Stimulated activated naive CD8-positive, alpha-beta T cell treated with anti-CD3 and anti-CD28 coated beads, Interleukin-15, Interleukin-2, amounts not matched to agents 100 ng/mL and 50 ng/mL, for 24 hours (primary cell): ENCODE results near the gene CELF4.
A peak's percentile ranks its signal among the peaks of the same experiment; 100 is the strongest.

Experiments used
- H3K27ac Mint-ChIP-seq: one replicate; pipeline ENCODE4 v1.8.0; 2021; ENCODE audit warnings: mild to moderate bottlenecking, mixed read lengths
- H3K27me3 Mint-ChIP-seq: one replicate; pipeline ENCODE4 v1.8.0; 2021; ENCODE audit warnings: mixed read lengths
- H3K36me3 Mint-ChIP-seq: one replicate; pipeline ENCODE4 v1.8.0; 2021; ENCODE audit warnings: low read depth, mixed read lengths
- H3K4me1 Mint-ChIP-seq: one replicate; pipeline ENCODE4 v1.8.0; 2021; ENCODE audit warnings: low read depth, mixed read lengths
- H3K4me3 Mint-ChIP-seq: one replicate; pipeline ENCODE4 v1.8.0; 2021; ENCODE audit warnings: mild to moderate bottlenecking, mixed read lengths
- H3K9me3 Mint-ChIP-seq: one replicate; pipeline ENCODE4 v1.8.0; 2021; ENCODE audit warnings: mixed read lengths

The CELF4 gene

DNA sequence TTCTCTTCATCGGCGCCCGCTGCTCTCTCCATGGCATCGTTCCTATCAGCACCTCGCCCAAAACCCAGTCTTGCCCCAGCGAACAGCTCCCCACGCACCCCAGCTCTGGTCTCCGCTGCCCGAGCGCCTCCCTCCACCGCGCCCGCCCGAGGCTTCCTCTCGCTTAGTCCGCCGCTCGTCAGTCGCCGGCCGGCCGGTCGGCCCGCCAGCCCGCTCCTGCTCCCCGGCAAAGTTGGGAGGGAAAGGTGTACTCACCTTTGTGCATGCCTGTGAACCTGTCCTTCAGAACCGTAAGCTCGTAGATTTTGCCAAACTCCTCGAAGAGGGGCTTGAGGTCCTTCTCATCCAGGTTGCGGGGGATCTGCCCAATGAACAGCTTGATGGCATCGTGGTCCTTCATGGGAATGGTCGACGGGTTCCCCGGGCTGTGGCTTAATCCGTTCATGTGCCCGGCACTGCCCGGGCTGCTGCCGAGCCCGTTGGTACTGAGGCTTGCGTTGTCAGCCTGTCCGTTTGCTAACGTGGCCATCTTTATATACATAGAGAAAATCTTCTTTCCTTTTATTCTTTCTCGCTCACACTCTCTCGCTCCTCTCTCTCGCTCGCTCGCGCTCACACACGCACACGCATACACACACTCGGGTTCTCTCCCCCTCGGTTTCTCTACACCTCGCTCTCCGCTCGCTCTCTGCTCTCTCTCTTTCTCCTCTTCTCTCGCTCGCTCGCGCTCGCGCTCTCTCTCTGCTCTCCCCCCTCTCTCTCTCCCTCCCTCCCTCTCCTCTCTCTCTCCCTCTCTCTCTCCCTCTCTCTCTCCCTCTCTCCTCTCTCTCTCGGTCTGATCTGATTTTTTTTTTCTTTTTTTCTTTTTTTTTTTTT is at the start of gene CELF4:
TSS of gene CELF4 (minus strand) at position 698 of the 876 bp plus-strand sequence.
- peaks cover 12% of the 10 kb centered on the region for H3K4me1 Mint-ChIP-seq
- H3K27me3 Mint-ChIP-seq = peaks cover 68% of the 10 kb centered on the region
- no peaks in the 10 kb centered on the region for H3K9me3 Mint-ChIP-seq
- H3K27ac Mint-ChIP-seq = no peak within 1 kb of the TSS
- peak within 1 kb of the TSS; percentile 51 for H3K4me3 Mint-ChIP-seq
- H3K36me3 Mint-ChIP-seq = no peaks in the 10 kb centered on the region

DNA sequence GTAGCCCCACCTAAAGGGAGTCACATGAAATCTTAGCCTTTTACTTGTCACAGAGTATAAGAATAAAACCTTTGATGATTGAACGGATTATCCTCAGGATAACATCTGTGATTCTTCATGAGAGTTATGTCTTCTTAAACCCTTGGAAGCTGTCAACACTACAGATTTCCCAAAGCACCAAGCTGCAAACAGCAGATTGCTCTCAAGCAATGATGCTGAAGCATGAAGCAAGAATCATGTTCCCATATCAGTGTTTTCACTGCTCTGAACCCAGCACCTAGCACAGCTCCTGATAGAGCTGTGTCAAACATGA is 47.6 kb upstream of the CELF4 start:
- Mint-ChIP-seq H3K36me3 (no peaks in the 10 kb centered on the region), H3K27me3 (no peaks in the 10 kb centered on the region), H3K9me3 (peaks cover 3% of the 10 kb centered on the region), H3K4me1 (no peaks in the 10 kb centered on the region), H3K27ac (no peak overlapping the region), H3K4me3 (no peak overlapping the region)

- H3K36me3 Mint-ChIP-seq = no peaks in the 10 kb centered on the region
- no peak overlapping the region for H3K4me3 Mint-ChIP-seq
- peaks cover 3% of the 10 kb centered on the region for H3K9me3 Mint-ChIP-seq
- no peak overlapping the region for H3K27ac Mint-ChIP-seq
- no peaks in the 10 kb centered on the region for H3K4me1 Mint-ChIP-seq
- H3K27me3 Mint-ChIP-seq = no peaks in the 10 kb centered on the region
Observed at GRCh38 chr18:37612524-37613252, 47.1 kb upstream of the CELF4 start.

- peaks cover 3% of the 10 kb centered on the region for H3K9me3 Mint-ChIP-seq
- no peaks in the 10 kb centered on the region for H3K27me3 Mint-ChIP-seq
- H3K4me1 Mint-ChIP-seq = no peaks in the 10 kb centered on the region
- H3K36me3 Mint-ChIP-seq = no peaks in the 10 kb centered on the region
- H3K4me3 Mint-ChIP-seq = no peak overlapping the region
- no peak overlapping the region for H3K27ac Mint-ChIP-seq
Observed at GRCh38 chr18:37611614-37612279, 46.1 kb upstream of the CELF4 start.

- H3K9me3 Mint-ChIP-seq = peaks cover 9% of the 10 kb centered on the region
- no peak overlapping the region for H3K4me3 Mint-ChIP-seq
- H3K27ac Mint-ChIP-seq = no peak overlapping the region
- no peaks in the 10 kb centered on the region for H3K36me3 Mint-ChIP-seq
- H3K4me1 Mint-ChIP-seq = no peaks in the 10 kb centered on the region
- H3K27me3 Mint-ChIP-seq = peaks cover 1% of the 10 kb centered on the region
Observed at GRCh38 chr18:37608876-37609275, 43.3 kb upstream of the CELF4 start.

DNA sequence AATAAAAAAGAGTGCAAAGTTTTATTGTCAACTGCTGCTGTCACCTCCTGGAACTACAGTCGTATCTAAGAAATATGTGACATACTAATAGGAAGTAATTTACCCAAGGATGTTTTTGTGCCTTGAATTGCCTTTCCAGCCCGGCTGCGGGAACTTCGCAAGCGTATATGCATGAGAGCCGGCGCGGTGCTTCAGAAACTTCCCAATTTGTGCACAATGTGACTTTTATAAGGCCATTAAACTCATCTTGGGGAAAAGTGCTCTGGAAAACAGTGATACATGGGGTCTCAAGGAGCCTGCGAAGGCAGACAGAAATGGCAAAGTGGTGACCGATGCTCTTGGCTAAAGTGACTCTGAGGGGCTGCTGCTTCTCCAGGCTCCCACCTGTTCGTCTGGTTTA is 41.7 kb upstream of the CELF4 start:
- Mint-ChIP-seq H3K36me3 (no peaks in the 10 kb centered on the region), H3K27me3 (peaks cover 4% of the 10 kb centered on the region), H3K27ac (no peak overlapping the region), H3K4me3 (no peak overlapping the region), H3K9me3 (peaks cover 9% of the 10 kb centered on the region), H3K4me1 (no peaks in the 10 kb centered on the region)

DNA sequence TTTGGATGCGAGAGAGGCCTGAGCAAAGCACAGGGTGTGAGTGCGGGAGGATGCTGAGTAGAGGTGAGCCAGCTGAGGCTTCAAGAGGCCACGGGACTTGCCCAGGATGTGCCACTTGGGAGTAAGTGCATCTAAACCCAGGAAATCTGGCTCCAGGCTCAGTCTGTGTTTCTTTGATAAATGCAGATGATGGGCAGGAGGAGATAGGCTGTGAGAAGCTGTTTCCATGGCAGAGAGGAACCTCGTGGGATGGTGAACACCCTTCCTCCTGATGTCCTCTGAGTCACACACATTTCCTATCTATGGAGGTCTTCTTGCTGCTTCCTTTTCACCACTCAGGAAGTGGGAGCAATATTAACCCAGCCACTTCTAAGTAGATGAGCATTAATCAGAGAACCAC is 38.4 kb upstream of the CELF4 start:
- Mint-ChIP-seq H3K4me1 (no peaks in the 10 kb centered on the region), H3K9me3 (peaks cover 6% of the 10 kb centered on the region), H3K4me3 (no peak overlapping the region), H3K27ac (no peak overlapping the region), H3K27me3 (peaks cover 4% of the 10 kb centered on the region), H3K36me3 (no peaks in the 10 kb centered on the region)

DNA sequence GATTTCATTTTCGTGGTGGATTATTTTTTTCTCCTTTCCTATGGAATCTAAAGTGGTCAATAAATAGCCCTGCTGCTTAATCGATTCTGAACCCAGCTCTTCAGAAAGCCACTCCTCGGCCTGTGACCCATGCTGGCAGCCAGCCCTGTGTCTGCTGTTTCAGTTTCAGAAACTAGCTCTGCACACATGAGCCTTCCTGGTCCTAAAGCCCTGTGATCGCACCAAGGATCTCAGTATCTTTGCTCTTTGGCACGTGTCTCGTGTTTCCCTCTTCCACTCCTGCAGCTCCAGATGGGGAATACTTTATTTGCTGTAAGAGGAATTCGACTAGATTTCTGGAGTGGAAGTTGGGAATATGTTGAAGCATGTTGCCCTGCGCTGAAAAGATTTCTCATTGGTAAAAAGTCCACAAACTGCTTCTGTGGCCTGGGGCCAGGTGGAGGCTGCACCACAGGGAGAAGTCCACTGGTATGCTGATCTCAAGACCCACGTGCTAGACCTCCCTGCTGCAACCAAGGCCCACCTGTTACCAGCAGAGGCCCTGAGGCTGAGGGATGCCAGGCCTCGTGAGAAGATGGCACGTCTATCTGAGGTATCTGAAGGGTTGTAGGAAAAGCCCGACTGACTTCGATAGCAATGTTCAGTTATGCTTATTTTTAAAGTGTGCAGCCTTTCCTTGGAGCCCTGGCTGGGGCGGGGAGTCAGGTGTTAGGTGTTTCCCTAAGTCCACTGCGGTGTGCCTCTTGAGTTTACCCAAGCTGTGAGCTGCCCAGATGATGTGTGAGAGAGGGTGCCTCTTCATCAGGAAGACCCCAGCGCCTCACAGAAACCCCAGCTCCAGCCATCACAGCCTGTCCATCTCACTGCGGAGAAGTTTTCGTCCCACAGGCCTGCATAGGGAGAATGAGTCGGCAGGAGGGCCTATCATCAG is 33.6 kb upstream of the CELF4 start:
- Mint-ChIP-seq H3K4me3 (no peak overlapping the region), H3K27ac (no peak overlapping the region), H3K9me3 (no peaks in the 10 kb centered on the region), H3K27me3 (peaks cover 4% of the 10 kb centered on the region), H3K36me3 (no peaks in the 10 kb centered on the region), H3K4me1 (no peaks in the 10 kb centered on the region)

DNA sequence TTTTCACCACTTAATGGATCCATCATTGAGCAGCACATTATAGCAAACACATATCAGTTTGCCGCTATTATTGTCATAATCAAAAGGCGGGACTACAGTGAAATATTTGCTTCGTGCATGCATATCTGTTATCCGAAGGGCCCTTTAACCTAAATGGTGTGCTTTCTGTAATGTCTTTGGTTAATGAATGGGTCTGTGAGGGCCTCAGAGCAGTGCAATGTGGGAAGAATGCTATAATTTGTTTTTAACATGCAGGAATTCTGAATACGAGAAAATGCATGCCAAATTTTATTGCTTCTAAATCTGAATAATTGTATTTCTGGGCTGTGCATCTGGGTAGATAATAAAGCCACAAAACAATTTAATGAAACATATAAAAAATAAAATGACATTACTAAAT is 32.8 kb upstream of the CELF4 start:
- H3K36me3 Mint-ChIP-seq = no peaks in the 10 kb centered on the region
- H3K4me3 Mint-ChIP-seq = no peak overlapping the region
- peaks cover 5% of the 10 kb centered on the region for H3K9me3 Mint-ChIP-seq
- H3K4me1 Mint-ChIP-seq = no peaks in the 10 kb centered on the region
- peaks cover 4% of the 10 kb centered on the region for H3K27me3 Mint-ChIP-seq
- no peak overlapping the region for H3K27ac Mint-ChIP-seq

GRCh38 chr18:37590346-37590745 is 24.7 kb upstream of the CELF4 start:
- H3K27ac Mint-ChIP-seq = no peak overlapping the region
- H3K4me3 Mint-ChIP-seq = no peak overlapping the region
- H3K36me3 Mint-ChIP-seq = no peaks in the 10 kb centered on the region
- H3K27me3 Mint-ChIP-seq = peaks cover 4% of the 10 kb centered on the region
- no peaks in the 10 kb centered on the region for H3K4me1 Mint-ChIP-seq
- H3K9me3 Mint-ChIP-seq = peaks cover 5% of the 10 kb centered on the region

DNA sequence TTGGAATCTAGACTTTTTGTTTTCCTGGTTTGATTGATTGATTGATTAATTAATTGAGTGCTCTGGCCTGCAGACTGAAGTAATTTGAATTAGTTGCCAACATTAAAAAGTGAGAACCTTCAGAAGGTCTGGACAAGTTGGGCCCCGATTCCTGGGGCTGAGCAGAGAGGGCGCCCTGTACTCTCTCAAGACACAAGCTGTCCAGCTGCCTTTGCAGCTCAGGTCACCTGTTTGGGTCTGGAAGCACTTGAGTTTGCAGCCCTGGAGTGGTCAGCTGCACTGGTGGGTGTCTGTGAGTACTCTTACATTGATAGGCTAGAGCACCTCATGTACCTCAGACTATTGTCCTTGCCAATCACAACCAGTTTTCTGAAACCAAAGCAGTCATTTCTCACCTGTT is 22.7 kb upstream of the CELF4 start:
- no peak overlapping the region for H3K27ac Mint-ChIP-seq
- H3K4me1 Mint-ChIP-seq = no peaks in the 10 kb centered on the region
- H3K27me3 Mint-ChIP-seq = no peaks in the 10 kb centered on the region
- no peaks in the 10 kb centered on the region for H3K36me3 Mint-ChIP-seq
- H3K4me3 Mint-ChIP-seq = no peak overlapping the region
- no peaks in the 10 kb centered on the region for H3K9me3 Mint-ChIP-seq

DNA sequence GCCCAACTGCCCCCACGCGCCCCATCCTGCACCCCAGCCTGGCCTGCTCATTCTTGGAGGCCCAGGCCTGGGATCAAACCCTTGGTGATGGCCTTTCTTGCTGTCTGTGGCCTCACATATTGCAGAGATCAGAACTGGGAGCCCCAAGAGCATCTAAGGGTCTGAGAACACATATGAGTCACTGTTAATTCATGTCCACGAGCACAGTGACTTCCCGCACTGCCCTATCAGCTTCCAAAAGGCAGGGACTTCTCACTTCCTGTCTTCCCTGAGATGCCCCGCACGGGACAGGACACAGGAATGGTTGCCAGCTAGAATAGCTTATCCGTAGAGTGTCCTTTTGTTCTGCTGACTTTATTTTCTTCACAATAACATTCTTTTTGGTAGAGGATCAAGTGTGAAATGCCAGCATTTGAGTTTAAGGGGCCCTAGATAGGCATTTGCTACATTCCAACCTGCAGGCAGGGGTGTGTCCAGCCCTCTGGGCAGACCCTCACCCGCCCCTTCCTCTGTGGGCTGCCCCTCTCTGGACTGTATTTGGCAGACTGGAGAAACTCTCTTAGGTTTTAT is 21.1 kb upstream of the CELF4 start:
- Mint-ChIP-seq H3K9me3 (no peaks in the 10 kb centered on the region), H3K27me3 (no peaks in the 10 kb centered on the region), H3K4me1 (no peaks in the 10 kb centered on the region), H3K4me3 (no peak overlapping the region), H3K27ac (no peak overlapping the region), H3K36me3 (no peaks in the 10 kb centered on the region)

DNA sequence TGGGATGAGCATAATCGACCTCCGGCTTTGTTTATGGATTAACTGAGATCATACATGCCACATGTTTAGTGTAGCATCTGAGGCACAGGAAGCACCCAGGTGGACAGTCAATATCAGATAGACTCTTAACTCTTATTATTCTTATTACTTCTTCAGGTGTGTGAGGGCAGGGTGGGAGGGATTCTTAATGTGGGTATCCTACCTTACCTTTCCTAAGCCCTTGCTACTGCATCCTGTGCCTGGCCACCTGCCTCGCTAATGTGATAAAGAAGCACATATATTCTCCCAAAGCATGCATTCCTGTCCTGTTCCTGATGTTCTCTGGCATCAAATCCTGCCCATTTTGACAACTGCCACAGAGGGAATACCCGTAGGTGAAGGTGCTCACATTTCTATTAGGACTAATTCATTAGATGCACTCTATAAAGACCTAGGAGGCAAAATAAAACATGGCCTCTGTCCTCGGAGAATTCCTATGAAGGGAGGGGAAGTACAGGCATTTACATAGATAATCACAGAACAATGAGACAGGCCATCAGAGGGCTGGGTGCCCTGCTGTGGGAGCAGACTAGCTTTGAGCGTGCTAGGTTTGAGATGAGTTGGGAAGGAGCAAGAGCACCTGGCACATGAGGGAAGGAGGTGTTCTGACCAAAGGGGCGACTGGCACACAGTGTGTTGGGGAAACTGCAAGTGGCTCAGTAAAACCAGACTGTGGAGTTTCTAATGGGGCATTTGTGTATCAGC is 19.5 kb upstream of the CELF4 start:
- Mint-ChIP-seq H3K4me1 (no peaks in the 10 kb centered on the region), H3K4me3 (no peak overlapping the region), H3K27me3 (peaks cover 5% of the 10 kb centered on the region), H3K9me3 (no peaks in the 10 kb centered on the region), H3K36me3 (no peaks in the 10 kb centered on the region), H3K27ac (no peak overlapping the region)

GRCh38 chr18:37584217-37584616 is 18.6 kb upstream of the CELF4 start:
- Mint-ChIP-seq H3K4me1 (no peaks in the 10 kb centered on the region), H3K27me3 (peaks cover 11% of the 10 kb centered on the region)

More at GRCh38 chr18:37584217-37584616, 18.6 kb upstream of the CELF4 start:
- no peaks in the 10 kb centered on the region for H3K9me3 Mint-ChIP-seq
- no peaks in the 10 kb centered on the region for H3K36me3 Mint-ChIP-seq
- H3K4me3 Mint-ChIP-seq = no peak overlapping the region
- H3K27ac Mint-ChIP-seq = no peak overlapping the region
